Stomach (tissue), 4 donors: ENCODE data around the gene TNFRSF11A.

ENCODE experiments used
- CTCF ChIP-seq, 7 experiments: fragments of 450-650 bp in 4 of 7; fragments of 200-600 bp in 3 of 7; sonication (generic) in 3 of 7; IDR thresholded peaks; one replicate each; pipeline ENCODE4 v1.5.1; 2016 to 2019; ENCODE audit warnings: antibody characterized with exemption in 7 of 7, control low read depth in 2 of 7, mild to moderate bottlenecking in 1 of 7
- EP300 ChIP-seq: sonication (generic); formaldehyde crosslinking; IDR thresholded peaks from one replicate; pipeline ENCODE4 v1.6.1; 2017; ENCODE audit warnings: antibody characterized with exemption
- POLR2A ChIP-seq, 4 donors: fragments of 450-650 bp; IDR thresholded peaks; one replicate each; pipeline ENCODE4 v1.6.1; 2016; ENCODE audit warnings: antibody characterized with exemption in 4 of 4, control low read depth in 2 of 4, mild to moderate bottlenecking in 1 of 4, moderate library complexity in 1 of 4
- POLR2AphosphoS5 ChIP-seq, 3 donors: sonication (generic); formaldehyde crosslinking; IDR thresholded peaks; one replicate each; pipeline ENCODE4 v1.6.1; 2016; ENCODE audit warnings: antibody characterized with exemption in 3 of 3

- no peak for TF ChIP-seq CTCF (IDR thresholded peaks at IDR 0.05)
- no peak for TF ChIP-seq EP300
- TF ChIP-seq POLR2A (IDR thresholded peaks at IDR 0.05) = no peak
- TF ChIP-seq POLR2AphosphoS5 (IDR thresholded peaks at IDR 0.05) = no peak
Measured at GRCh38 chr18:62388855-62389760, 64.0 kb downstream of the TNFRSF11A start.
